H9 (cell line): ENCODE results near the gene MOV10. TPM values are rescaled to one million over a fixed set of nuclear protein-coding genes. Genes with fewer than 3 reads are reported as not detected.
A peak's percentile ranks its signal among the peaks of the same experiment; 100 is the strongest.

Source experiments
- DNase-seq: peaks from one replicate; pipeline ENCODE4 v3.0.0-alpha.2; 2017
- H2AFZ ChIP-seq: one replicate; pipeline ENCODE4 v1.6.1; 2013; ENCODE audit warnings: mild to moderate bottlenecking, low read length, control low read depth, moderate library complexity
- H2AK5ac ChIP-seq: 2 replicates; pipeline ENCODE4 v1.6.1; 2013; ENCODE audit warnings: low read length, control low read depth, mixed read lengths; ENCODE audit not compliant: insufficient read length
- H2BK120ac ChIP-seq: one replicate; pipeline ENCODE4 v1.6.1; 2013; ENCODE audit warnings: low read depth, mild to moderate bottlenecking, low read length, control low read depth, inconsistent platforms; ENCODE audit not compliant: poor library complexity, severe bottlenecking
- H2BK12ac ChIP-seq: 2 replicates; pipeline ENCODE4 v1.6.1; 2013; ENCODE audit warnings: low read length, control low read depth, mixed read lengths, low read depth; ENCODE audit not compliant: insufficient read length
- H2BK15ac ChIP-seq: 2 replicates; pipeline ENCODE4 v1.6.1; 2013; ENCODE audit warnings: low read depth, low read length, control low read depth
- H2BK20ac ChIP-seq: one replicate; pipeline ENCODE4 v1.6.1; 2013; ENCODE audit warnings: low read depth, mild to moderate bottlenecking, low read length, control low read depth, inconsistent platforms; ENCODE audit not compliant: poor library complexity, severe bottlenecking
- H2BK5ac ChIP-seq: 2 replicates; pipeline ENCODE4 v1.6.1; 2013; ENCODE audit warnings: low read length, control low read depth, mixed read lengths; ENCODE audit not compliant: insufficient read length
- H3K14ac ChIP-seq: 2 replicates; pipeline ENCODE4 v1.6.1; 2013; ENCODE audit warnings: low read length, control low read depth; ENCODE audit not compliant: insufficient read depth
- H3K18ac ChIP-seq: 2 replicates; pipeline ENCODE4 v1.6.1; 2013; ENCODE audit warnings: low read depth, mild to moderate bottlenecking, mixed read lengths, low read length, control low read depth; ENCODE audit not compliant: insufficient read length
- H3K23ac ChIP-seq: 2 replicates; pipeline ENCODE4 v1.6.1; 2013; ENCODE audit warnings: low read length, control low read depth, mixed read lengths, low read depth; ENCODE audit not compliant: insufficient read length
- H3K23me2 ChIP-seq: 2 replicates; pipeline ENCODE4 v1.6.1; 2013; ENCODE audit warnings: low read depth, mild to moderate bottlenecking, mixed read lengths, low read length, control low read depth; ENCODE audit not compliant: insufficient read length, poor library complexity, severe bottlenecking
- H3K27ac ChIP-seq: 2 replicates; pipeline ENCODE4 v1.5.1; 2013; ENCODE audit warnings: low read length, control low read depth, mixed read lengths, low read depth; ENCODE audit not compliant: insufficient read length
- H3K27me3 ChIP-seq: 2 replicates; pipeline ENCODE4 v1.6.1; 2013; ENCODE audit warnings: low read length, control low read depth, inconsistent platforms; ENCODE audit not compliant: insufficient read depth
- H3K4ac ChIP-seq: 2 replicates; pipeline ENCODE4 v1.6.1; 2013; ENCODE audit warnings: low read depth, mild to moderate bottlenecking, control low read depth, inconsistent platforms, low read length, moderate library complexity
- H3K4me1 ChIP-seq: 2 replicates; pipeline ENCODE4 v1.6.1; 2013; ENCODE audit warnings: low read length, control low read depth, inconsistent platforms; ENCODE audit not compliant: insufficient read depth
- H3K4me2 ChIP-seq: 2 replicates; pipeline ENCODE4 v1.6.1; 2013; ENCODE audit warnings: low read length, control low read depth, mixed read lengths; ENCODE audit not compliant: insufficient read length, insufficient read depth
- H3K56ac ChIP-seq: 2 replicates; pipeline ENCODE4 v1.6.1; 2013; ENCODE audit warnings: low read depth, mild to moderate bottlenecking, mixed read lengths, low read length, control low read depth; ENCODE audit not compliant: insufficient read length
- H3K79me1 ChIP-seq: 2 replicates; pipeline ENCODE4 v1.6.1; 2013; ENCODE audit warnings: low read depth, mild to moderate bottlenecking, moderate library complexity, low read length, control low read depth, inconsistent platforms; ENCODE audit not compliant: insufficient read depth, poor library complexity, severe bottlenecking
- H3K79me2 ChIP-seq: 2 replicates; pipeline ENCODE4 v1.6.1; 2013; ENCODE audit warnings: low read length, control low read depth, inconsistent platforms; ENCODE audit not compliant: insufficient read depth
- H3K9ac ChIP-seq: 2 replicates; pipeline ENCODE4 v1.6.1; 2013; ENCODE audit warnings: low read length, control low read depth, mixed read lengths; ENCODE audit not compliant: insufficient read length; ENCODE audit errors: extremely low read depth
- H3K9me3 ChIP-seq: one replicate; pipeline ENCODE4 v1.6.1; 2013; ENCODE audit warnings: low read depth, low read length, inconsistent platforms; ENCODE audit not compliant: control insufficient read depth
- H3T11ph ChIP-seq: one replicate; pipeline ENCODE4 v1.6.1; 2013; ENCODE audit warnings: mild to moderate bottlenecking, low read length, control low read depth, inconsistent platforms
- H4K20me1 ChIP-seq: one replicate; pipeline ENCODE4 v1.6.1; 2013; ENCODE audit not compliant: control insufficient read depth, insufficient read length, insufficient read depth
- H4K5ac ChIP-seq: 2 replicates; pipeline ENCODE4 v1.6.1; 2013; ENCODE audit warnings: low read depth, mild to moderate bottlenecking, mixed read lengths, low read length, control low read depth; ENCODE audit not compliant: insufficient read length
- H4K8ac ChIP-seq: replicated peaks from 2 replicates; pipeline ENCODE4 v1.6.1; 2013; ENCODE audit warnings: low read length, control low read depth, mixed read lengths, low read depth; ENCODE audit not compliant: insufficient read length
- H4K91ac ChIP-seq: 2 replicates; pipeline ENCODE4 v1.6.1; 2013; ENCODE audit warnings: low read depth, mild to moderate bottlenecking, moderate library complexity, mixed read lengths, low read length, control low read depth; ENCODE audit not compliant: insufficient read length
- H3K27ac Mint-ChIP-seq, 3 experiments: 2 replicates in 2 of 3; 3 replicates in 1 of 3; pipeline ENCODE4 v1.8.0; 2020 to 2021; ENCODE audit warnings: mixed read lengths in 3 of 3, mild to moderate bottlenecking in 1 of 3, moderate library complexity in 1 of 3
- H3K27me3 Mint-ChIP-seq: 2 replicates; pipeline ENCODE4 v1.8.0; 2021; ENCODE audit warnings: low read depth, mild to moderate bottlenecking, moderate library complexity, mixed read lengths
- H3K36me3 Mint-ChIP-seq, 3 experiments: 2 replicates in 2 of 3; 3 replicates in 1 of 3; pipeline ENCODE4 v1.8.0; 2020 to 2021; ENCODE audit warnings: low read depth in 3 of 3, mixed read lengths in 3 of 3; ENCODE audit not compliant: insufficient read depth in 1 of 3
- H3K4me1 Mint-ChIP-seq, 2 experiments: 2 replicates each; pipeline ENCODE4 v1.8.0; 2020; ENCODE audit warnings: mixed read lengths in 2 of 2
- H3K4me3 Mint-ChIP-seq, 2 experiments: 2 replicates in 1 of 2; 3 replicates in 1 of 2; pipeline ENCODE4 v1.8.0; 2020 to 2021; ENCODE audit warnings: mild to moderate bottlenecking in 2 of 2, mixed read lengths in 2 of 2, moderate library complexity in 1 of 2
- H3K9me3 Mint-ChIP-seq, 2 experiments: 2 replicates in 1 of 2; 3 replicates in 1 of 2; pipeline ENCODE4 v1.8.0; 2020; ENCODE audit warnings: mild to moderate bottlenecking in 2 of 2, mixed read lengths in 2 of 2, moderate library complexity in 1 of 2
- WGBS: extraction: QIAGEN DNeasy Blood & Tissue Kit; methylation state at CpG from one replicate; pipeline ENCODE4 v1.1.7; 2013; ENCODE audit warnings: missing lambda C conversion rate, low lambda C conversion rate, mixed read lengths; ENCODE audit not compliant: insufficient read length; ENCODE audit errors: extremely low coverage; 5-methylcytosine and 5-hydroxymethylcytosine counted together
- total RNA-seq: library from RNA; stranded (reverse); gene quantifications from 2 replicates; pipeline ENCODE4 v1.2.1, GENCODE V29; 2021
- TF ChIP-seq, protein P1 (sequence below): fragments of 200-600 bp; sonication (generic); conservative IDR thresholded peaks from 3 replicates; pipeline ENCODE4 v1.8.0; 2021; ENCODE audit warnings: antibody characterized with exemption, mild to moderate bottlenecking

The MOV10 gene
- total RNA-seq, 1 experiment from 2014 or later, result 77.8 TPM

DNA sequence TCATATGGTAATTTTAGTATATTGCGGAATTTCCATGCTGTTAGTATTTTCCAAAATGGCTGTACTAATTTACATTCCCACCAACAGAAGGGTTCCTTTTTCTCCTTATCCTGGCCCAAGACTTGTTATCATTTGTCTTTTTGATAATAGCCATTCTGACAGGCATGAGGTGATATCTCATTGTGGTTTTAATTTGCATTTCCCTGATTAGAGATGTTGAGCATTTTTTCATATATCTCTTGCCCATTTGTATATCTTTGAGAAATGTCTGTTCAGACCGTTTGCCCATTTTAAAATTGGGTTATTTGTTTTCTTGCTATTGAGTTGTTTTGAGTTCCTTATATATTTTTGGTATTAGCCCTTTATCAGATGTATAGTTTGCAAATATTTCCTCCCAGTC, 40.8 kb upstream of the MOV10 start:
- Histone ChIP-seq H3K18ac (no peak overlapping the region), H3K27ac (no peak overlapping the region), H3K23me2 (no peaks in the 10 kb centered on the region), H3K56ac (no peak overlapping the region), H3K9me3 (no peaks in the 10 kb centered on the region), H3K4me2 (no peak overlapping the region), H3K79me1 (peaks cover 4% of the 10 kb centered on the region), H4K20me1 (no peaks in the 10 kb centered on the region), H4K5ac (no peak overlapping the region), H2AFZ (no peak overlapping the region), H3K4ac (no peak overlapping the region), H2BK5ac (no peak overlapping the region), H2AK5ac (no peak overlapping the region), H3K79me2 (peaks cover 18% of the 10 kb centered on the region; the same call in 1 of the 2 replicates), H2BK12ac (no peak overlapping the region), H3K9ac (no peak overlapping the region), H2BK15ac (no peak overlapping the region), H3K14ac (no peak overlapping the region), H4K91ac (no peak overlapping the region), H3K4me1 (no peaks in the 10 kb centered on the region), H4K8ac (no peak overlapping the region), H2BK20ac (no peak overlapping the region), H2BK120ac (no peak overlapping the region), H3K23ac (no peak overlapping the region), H3T11ph (no peak overlapping the region), H3K27me3 (no peaks in the 10 kb centered on the region)
- TF ChIP-seq, protein P1, sequence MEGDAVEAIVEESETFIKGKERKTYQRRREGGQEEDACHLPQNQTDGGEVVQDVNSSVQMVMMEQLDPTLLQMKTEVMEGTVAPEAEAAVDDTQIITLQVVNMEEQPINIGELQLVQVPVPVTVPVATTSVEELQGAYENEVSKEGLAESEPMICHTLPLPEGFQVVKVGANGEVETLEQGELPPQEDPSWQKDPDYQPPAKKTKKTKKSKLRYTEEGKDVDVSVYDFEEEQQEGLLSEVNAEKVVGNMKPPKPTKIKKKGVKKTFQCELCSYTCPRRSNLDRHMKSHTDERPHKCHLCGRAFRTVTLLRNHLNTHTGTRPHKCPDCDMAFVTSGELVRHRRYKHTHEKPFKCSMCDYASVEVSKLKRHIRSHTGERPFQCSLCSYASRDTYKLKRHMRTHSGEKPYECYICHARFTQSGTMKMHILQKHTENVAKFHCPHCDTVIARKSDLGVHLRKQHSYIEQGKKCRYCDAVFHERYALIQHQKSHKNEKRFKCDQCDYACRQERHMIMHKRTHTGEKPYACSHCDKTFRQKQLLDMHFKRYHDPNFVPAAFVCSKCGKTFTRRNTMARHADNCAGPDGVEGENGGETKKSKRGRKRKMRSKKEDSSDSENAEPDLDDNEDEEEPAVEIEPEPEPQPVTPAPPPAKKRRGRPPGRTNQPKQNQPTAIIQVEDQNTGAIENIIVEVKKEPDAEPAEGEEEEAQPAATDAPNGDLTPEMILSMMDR, result no peak
- peaks cover 0 to 4% of the 10 kb centered on the region in 2 experiments; a peak in 1 of 4 replicates for H3K4me1 Mint-ChIP-seq
- peak overlapping the region in 1 of 3 experiments; percentile 45; a peak in 1 of 7 replicates for H3K27ac Mint-ChIP-seq
- H3K27me3 Mint-ChIP-seq, result no peaks in the 10 kb centered on the region
- H3K9me3 Mint-ChIP-seq, result 0 out of 5 replicates have a peak, but pooled peaks cover 0 to 3% of the 10 kb centered on the region in 2 experiments
- peaks cover 3 to 13% (median 5%) of the 10 kb centered on the region in 3 experiments; a peak in 6 of 7 replicates for H3K36me3 Mint-ChIP-seq
- no CpG with 5 or more reads among the region's 2 CpGs for WGBS
- DNase-seq, result no peak
- H3K4me3 Mint-ChIP-seq, result no peak overlapping the region
